Measurements from ENCODE around the gene RFTN1.
A peak's percentile ranks its signal among the peaks of the same experiment; 100 is the strongest.

The RFTN1 gene

DNA sequence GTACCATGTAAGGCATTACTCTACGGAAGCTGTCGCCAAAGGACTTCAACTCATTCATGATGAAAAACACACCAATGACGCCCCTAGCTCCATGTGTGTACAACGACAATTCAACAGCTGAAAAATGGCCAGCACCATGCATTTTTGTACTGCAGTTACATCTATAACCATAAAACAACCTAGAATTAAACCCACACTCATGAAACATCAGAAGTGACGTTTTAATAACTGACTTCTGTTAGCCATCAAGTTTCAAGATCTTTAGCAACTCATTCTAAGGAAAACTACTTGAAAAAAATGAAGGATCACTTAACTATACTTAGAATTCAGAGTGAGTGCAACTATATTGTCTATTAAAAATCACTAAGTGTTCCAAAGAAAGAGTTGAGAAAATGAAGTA is 84.9 kb downstream of the RFTN1 start:
- no peak for DNase-seq

DNA sequence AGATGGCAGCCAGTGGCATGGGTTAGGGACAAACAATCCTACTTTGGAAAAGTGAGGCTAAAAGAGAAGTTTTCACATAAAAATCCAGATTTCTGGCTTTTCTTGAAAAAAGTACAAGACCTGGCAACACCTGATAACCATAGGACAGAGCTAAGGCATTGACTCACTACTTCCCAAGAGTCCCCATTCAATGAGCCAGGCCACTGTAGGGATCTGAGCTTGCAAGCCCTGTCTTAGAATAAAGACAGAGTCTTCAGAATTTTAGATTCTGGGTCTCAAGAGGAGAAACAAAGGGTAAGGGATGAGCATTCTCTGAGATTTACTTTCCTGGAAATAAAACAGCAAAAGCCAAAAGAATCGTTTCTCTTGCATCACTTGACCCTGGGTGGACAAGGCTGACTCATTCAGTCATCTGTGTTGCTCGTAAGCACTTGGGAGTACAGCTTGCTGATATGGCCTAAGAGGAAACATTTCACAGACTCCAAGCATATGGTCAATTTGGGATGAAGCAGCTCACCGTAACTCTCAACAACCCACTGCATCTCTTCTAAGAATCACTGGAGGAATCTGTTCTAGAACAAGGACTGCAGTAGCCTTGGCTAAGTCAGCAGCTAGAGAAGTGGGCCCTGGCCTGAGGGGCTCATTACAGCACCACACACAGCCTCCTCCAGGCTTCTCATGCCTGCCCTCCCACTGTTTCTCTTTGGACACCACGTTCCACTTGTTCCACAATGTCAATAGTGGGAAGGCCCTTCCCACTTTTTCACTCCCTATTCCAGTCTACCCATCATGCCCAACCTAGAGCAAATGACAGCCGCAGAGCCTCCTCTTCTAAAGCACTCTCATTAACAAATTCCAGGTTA is 86.2 kb downstream of the RFTN1 start:
- no peak for DNase-seq

DNA sequence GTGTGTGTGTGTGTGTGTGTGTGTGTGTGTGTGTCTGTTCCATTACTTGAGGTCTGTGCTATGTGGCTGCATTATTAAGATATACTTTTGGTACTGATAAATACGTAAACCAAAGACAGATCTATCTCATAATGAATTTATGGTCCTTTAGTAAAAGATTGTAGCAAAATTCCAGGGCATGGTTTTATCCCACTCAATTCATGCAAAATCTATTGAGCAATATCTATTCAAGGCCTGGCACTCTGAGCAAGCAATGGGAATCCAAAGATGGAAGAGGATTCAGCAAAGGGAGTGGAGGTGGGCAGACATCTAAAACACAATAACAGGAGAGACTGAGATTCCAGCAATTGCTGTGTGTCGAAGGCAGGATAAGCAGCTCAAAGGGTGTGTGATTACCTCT is 86.8 kb downstream of the RFTN1 start:
- DNase-seq = no peak

DNA sequence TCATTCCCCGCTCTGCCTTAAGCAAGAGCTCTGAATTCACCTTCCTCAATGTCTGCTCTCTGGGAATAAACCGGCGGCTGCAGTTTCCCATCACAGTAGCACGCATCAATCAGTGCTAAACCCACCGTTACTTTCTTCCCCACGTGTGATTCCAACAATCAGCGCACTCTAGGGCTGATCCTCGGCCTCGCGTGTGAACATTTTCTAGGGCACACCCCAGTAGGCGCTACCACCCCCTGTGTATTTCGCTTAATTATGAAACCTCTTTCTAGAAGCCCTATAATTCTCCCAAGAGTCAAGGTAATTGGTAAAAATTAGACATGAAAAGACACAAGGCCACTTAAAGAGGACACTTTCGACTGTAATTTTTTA is 87.5 kb downstream of the RFTN1 start:
- DNase-seq = no peak

DNA sequence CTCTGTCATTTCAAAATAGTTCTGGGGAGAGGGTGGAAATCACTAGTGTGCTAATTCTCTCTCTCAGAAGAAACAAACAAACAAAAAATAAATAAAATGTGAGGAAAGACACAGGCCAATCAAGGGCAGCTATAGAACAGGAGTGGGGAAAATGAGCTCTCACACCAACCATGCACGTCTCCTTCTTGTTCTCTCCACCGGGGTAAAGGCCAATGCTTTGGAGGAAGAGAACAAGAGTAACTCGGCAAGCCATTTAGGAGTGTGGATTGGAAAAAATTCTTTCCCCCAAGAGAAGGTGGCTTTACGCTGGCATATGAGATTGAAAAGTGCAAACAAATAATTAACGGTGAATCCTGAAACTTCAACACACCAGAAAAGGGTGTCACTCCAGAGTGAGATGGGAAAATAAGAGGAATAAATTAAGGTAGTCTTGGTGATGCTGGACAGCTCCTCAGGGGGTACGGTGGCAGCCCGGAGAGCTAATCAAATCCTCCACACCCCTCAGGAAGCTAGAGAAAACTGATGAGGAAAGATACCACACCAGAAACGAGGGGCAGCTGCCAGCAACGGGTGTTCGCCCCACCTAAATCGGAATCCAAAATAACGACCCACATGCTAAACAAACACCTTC is 88.0 kb downstream of the RFTN1 start:
- no peak for DNase-seq

DNA sequence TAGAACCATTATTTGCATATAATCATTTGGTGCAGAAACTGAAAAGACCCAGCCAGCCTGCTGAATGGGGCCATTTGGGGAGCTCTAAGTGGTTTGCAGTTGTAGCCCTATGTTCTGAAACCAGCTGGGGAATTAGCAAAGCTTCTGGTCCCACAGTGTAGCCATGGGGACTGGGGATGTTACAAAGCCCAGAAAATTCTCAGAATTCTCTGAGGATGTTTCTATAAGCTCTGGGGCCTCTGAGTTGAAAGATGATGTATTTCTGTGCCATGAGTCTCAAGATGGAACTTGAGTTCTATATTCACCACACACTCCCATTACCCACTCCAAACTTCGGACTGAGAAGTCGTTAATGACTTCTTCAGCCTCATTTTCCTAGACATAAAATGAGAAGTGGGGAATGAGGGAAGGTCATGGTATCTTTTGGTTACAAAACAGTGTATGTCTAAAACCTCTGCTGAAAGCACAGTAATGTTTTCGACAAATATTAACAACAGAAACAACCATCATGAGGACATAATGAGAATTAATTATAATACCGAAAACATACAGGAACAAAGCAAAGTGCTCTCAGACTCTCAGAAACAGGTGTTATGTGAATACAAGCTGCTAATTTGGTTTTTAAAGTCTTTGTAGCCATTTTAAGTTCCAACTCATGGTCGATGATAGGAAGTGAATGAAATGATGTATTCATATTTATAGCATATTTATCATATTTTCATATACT is 89.4 kb downstream of the RFTN1 start:
- DNase-seq = no peak

DNA sequence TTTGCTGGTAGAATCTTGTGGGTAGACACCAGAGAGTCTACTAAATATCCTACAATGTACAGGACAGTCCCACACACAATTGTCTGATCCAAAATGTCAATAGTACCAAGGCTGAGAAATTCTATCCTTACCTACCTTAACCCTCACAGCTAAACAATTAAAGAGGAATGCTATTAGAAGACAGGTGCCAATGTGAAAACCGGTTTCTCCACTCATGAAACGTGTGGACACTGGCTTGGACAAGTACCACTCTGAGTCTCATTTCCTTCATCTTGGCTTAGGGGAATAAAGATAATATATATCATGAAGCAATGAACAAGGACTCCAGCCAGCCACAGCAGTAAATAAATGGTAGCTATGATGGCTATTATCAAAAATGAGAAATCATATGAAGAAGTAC is 90.2 kb downstream of the RFTN1 start:
- DNase-seq = no peak

DNA sequence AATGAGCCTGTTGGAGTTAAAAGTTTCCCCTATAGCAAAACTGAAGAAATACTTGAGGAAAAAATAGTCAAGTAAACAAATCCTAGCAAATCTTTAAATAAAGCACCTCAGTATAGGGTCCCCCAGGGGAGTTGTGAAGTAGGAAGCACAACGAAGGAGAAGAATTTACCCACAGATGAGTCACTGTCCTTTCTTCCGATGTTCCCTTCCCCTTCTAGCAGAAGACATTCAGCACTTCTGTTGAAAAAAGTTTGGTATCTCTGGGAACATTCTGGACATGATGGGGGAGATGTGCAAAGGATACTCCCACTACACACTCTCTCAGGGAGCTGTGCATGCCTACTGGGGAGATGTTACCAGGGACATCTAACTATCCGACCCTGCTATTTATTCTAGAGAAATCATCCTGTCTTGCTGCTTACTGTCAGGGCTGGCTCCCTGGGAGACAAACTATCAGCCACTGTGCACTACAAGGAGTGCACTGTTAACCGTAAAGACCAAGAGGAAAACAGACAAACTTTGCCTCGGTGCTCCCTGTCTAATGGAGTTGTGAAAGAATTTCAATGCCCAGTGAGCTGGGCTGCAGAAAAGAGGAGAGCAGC is 93.8 kb downstream of the RFTN1 start:
- DNase-seq = no peak

DNA sequence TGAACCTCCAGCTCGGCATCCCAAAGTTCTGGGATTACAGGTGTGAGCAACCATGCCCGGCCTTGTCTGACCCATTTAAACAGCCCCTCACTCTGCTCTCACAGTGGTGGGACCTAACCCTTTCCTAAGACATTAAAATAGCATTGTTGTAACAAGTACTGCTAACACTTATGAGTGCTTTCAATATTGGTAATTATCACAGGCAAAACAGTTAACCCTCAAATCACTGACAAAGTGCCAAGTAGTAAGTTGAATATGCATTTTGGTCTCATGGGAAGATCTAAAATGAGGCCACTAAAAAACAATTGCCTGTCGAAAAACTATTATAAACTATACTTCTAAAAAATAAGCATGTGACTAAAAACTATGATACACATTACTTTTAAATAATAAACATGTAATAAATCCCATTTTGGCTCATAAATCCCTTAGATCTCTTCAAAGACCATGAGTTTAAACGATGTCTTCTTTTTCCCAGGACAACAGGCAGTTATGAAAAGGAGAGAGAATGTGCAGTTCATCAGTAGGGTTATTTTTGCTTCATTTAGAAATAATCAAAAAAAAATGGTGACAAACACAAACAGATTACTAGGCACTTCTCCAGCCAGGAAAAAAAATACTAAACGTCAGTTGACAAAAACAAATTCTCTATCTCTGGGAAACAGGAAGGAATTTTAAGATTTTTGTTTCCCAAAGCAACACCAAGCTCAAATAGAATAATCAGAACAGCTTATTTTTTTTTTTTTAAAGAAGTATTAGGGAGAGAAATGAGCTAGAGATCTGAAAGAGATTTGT is 95.4 kb downstream of the RFTN1 start:
- DNase-seq = no peak

DNA sequence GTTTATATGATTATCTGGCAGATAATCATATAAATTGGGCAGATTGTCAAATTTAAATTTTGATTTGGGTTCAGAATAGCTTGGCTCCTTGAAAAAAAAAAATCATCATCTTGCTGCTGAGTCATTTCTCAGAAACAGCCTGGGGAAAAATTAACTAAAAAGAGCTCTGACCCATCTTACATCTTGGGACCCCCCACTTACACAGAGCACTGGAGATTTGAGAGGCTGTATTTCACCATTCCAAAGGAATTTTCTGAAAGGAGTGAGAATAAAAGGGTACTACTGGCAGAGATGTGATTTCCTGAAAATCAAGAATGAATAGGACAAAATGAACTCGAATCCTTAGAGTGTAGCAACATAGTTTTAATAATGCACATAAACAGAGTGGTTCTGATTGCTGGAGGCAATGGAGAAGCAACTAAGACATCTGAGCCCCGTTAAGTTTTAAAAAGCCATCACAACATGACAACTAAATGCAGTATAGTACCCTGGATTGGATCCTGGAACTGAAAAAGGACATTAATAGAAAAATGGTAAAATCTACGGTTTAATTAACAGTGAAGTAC is 97.5 kb downstream of the RFTN1 start:
- no peak for DNase-seq

DNA sequence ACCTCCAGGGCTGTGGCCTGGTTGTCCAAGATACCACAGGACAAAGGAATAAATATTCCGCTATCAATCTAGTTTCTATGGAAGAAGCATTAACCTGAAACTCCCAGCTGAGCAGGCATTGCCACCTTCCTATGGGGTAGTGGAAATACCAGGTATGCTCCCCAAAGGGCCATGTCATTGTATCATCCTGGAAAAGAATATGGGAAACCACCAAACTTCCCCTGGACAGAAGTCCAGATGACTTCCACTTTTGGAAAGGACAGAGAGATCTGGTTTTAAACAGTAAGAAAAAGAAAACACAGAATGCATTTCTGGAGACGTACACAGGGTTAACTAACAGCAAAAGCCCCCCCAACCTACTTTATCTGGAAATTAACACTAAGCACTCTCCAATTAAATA is 100.2 kb downstream of the RFTN1 start:
- no peak for DNase-seq

DNA sequence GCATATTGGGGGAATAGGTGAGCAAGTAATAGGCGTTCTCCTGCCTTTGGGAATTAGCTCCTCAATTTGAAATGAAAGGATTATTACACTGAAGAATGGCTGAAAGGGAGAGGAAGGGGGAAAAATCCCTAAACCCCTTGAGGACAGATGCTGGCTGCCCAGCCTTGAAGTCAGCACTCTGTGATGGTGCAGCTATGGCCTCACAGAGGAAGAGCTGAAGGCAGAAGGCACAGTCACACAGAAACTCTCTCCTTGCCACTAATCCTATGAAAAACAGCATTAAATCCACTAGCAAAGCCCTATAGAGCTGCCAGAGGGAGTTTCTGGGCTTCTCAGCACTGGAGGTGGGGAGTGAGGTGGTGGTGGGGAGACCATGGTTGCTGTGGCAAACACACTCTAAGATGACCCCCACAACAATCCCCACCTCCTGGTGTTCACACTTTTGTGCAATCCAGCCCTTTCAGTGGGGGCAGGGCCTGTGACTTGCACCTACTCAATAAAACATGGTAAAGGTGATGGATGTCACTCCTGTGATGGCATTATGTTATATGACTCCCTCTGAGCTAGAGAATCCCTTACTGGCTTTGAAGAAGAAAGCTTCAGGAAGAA is 101.2 kb downstream of the RFTN1 start:
- DNase-seq = no peak

DNA sequence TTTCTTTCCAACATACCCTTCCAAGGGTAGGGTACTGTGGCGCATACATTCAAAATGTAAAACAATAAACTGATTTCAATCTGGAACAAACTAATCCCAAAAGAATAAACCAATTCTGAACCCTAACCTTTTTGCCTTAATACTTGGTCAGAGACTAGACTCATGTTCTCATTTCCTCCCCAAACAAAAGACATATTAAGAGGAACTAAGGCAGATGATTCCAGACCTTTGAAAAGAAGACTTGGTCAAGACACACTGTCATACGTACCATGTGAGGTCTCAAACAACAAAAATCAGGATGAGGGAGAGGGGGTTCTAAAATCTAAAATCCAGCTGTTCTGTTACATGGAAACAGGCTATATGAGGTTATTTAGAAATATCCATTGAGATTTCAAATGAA is 102.1 kb downstream of the RFTN1 start:
- no peak for DNase-seq

DNA sequence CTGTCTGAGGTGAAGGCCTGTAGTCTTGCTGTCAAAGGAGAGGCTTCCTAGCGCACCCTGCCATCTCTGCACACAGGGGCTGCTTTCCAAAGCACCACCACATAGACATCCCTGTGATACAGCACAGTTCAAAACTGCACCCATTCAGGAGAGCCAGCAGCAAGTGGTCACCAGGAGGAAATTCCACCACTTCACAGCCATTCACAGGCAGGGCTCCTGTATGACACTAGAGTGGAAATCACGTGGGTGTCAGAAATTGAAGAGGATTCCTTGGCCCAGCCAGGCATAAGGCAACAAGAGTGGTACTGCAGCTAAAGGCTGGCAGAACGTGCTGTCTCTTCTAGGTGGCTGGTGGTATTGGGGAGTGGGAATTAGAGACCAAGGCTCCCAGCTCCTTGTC is 102.8 kb downstream of the RFTN1 start:
- DNase-seq = no peak

DNA sequence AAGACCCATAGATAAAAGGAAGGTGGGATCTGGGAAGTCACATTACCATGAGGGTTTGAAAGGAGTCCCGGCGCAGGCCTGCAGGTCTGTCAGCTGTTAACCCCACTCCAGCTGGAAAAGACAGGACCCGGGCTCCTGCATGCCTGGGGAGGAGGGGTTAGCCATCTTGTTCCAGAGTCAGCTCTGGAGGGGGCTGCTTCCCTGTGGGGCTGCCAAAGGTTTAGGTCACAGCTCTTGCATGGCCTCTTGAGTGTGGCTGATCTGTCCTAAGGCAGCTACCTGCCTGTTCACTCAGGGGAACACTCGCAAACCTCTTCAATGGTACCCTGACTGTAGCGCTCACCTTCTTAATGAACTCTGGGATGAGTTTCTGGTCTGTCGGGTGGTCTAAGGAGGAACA is 104.5 kb downstream of the RFTN1 start:
- DNase-seq = no peak

DNA sequence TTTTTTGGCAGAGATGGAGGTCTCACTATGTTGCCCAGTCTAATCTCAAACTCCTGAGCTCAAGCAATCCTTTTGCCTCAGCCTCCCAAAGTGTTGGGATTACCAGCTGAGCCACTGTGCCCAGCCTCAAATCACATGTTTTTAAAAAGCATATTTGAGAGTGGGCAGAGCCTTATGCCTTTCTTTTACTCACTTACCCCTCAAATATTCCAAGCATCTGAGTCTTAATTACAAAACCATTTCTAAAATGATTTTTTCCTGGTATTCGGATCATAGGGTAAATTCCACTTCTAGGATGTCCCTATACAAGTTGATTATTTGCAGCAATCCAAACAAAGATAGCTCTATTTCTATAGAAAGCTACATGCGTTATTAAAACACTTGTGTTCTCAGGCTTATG is 106.1 kb downstream of the RFTN1 start:
- no peak for DNase-seq

DNA sequence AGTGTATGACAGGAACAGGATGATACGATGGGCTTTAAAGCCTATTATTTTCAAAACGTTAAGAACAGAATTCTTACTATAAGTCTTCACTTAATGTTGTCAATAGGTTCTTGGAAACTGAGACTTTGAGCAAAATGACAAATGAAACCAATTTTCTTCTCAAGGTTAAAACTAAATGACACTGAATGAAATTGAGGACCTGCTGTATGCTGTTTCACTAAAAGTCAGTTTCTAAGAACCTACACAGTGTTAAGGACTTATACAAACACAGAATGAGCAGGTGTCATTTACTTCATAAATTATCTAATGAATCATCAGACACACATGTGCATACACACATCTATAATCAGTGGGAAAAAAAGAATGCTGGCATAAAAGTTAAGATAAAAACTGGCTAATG is 106.9 kb downstream of the RFTN1 start:
- no peak for DNase-seq

DNA sequence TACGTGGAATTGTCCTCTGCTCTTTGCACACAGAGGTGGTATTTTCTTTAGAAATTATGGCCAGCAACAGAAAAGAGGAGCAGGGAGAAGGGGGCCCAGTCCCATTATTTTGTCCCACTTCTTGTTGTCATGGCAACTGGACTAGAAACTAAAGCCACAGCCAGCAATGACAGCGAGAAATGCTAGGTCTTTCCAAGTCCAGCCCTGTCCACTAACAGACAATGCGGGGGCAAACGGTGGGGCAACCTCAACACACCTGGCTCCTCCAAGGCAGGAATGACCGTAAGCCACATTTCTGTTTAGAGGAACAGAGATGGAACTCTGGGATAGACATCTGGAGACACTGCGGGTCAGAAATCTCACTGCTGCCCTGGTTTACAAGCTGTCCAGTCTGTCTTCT is 107.3 kb downstream of the RFTN1 start:
- DNase-seq = no peak

DNA sequence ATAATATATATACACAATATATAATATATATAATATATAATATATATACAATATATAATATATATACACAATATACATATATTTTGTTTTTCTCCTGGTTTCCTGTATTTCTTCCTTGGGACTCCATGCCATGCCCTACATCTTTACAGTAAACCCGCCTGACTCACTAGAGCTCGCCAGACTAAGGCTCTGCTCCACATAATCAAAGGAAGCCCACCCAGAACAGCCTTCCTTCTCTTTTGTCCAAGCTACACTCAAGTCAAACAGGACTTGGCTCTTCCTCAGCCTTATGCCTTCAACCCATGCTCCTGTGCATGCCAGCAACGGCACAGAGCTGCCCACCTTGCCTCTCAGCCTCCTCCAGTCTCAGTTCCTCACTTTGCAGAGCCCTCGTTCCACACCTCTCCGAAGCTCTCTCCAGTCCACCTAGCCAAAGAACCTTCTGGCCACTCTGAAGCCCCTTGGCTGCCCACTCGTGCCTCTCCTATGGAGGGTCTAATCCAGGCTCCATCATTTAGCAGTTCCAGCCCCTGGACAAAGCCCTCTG is 109.1 kb downstream of the RFTN1 start:
- DNase-seq = peak; percentile 4

DNA sequence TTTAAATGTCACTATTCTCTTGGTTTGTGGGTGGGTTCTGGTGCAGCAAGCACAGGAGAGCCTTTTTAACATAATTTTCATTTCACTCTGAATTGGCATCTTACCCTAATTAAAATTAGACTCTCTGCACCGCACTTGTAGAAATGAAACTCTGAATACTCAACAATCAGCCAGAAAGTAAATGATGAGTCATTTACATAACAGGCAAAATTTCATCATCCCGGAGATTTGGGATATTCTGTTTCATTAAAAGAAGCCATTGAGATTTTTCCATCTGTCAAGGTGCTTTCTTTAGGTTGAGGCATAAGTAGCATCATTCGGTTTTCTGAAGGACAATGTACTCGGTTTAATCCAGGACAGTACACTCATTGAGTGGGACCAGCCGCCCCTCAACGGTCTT is 111.0 kb downstream of the RFTN1 start:
- no peak for DNase-seq

DNA sequence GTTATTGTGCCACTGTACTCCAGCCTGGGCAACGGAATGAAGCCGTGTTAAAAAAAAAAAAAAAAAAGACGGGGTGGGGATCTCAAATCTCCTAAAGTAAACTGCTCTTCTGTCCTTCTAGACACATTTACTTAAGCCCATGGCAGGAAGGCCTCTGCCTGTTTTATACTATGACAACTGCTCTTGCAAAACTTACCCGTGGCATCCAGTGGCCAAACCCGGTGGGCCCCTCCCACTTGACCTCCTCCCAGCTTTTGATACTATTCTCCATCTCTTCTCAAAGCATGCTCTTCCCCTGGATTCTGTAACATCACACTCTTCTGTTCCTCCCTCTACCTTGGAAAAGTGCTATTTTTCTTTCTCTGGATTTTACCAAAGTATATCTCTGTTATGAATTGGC is 112.2 kb downstream of the RFTN1 start:
- DNase-seq = no peak
